Activated CD4-positive, alpha-beta T cell treated with anti-CD3 and anti-CD28 coated beads, Interleukin-2, amount 50 U/mL, for 24 hours (primary cell): ENCODE measurements around the gene AGBL4.
"Not testable (repeated sequence)": the region's sequence is repeated elsewhere in the genome, so short reads cannot be mapped to it uniquely, and the experiment has no call there.

Experiments used
- DNase-seq, 2 donors: peaks; one replicate each; pipeline ENCODE4 v3.0.0-alpha.2; 2020; ENCODE audit warnings: low read depth in 1 of 2, low spot score in 1 of 2

AGBL4 gene

DNA sequence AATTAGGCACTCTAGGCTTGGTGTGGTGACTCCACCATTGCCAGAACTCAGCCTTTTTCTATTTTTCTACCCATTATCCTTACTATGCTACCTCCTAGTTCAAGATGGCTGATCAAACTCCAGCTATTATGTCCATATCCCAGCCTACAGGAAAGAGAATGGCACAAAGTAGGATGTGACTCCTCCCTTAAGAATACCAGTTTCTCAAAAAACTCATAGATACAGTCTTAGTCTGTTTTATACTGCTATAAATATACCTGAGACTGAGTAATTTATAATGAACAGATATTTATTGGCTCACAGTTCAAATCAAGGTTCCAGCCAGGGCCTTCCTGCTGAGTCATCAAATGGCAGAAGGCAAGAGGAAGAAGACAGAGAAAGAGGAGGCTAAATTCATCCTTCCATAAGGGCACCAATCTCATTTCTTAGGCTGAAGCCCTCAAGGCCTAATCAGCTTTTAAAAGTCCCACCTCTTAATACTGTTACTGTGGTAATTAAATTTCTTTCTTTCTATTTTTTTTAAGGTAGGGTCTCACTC is 704.3 kb downstream of the AGBL4 start:
- DNase-seq, result no peak

DNA sequence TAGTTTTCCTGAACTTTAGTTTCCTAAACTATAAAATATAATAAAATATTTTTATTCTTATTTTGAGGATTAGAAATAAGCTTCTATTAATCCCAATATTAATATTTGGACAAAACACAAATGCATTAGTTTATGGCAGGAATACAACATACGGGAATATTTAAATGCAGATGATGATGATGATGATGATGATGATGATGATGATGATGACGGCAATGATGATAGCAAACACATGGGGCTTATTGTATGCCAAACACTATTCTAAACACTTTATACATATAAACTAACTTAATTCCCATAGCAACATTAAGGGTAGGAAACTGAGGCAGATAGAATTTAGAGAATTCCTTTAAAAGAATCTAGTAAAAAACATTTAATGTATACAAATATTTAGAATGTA is 705.5 kb downstream of the AGBL4 start:
- DNase-seq, result no peak

GRCh38 chr1:49307457-49307856 is 716.3 kb downstream of the AGBL4 start:
- DNase-seq, result no peak

DNA sequence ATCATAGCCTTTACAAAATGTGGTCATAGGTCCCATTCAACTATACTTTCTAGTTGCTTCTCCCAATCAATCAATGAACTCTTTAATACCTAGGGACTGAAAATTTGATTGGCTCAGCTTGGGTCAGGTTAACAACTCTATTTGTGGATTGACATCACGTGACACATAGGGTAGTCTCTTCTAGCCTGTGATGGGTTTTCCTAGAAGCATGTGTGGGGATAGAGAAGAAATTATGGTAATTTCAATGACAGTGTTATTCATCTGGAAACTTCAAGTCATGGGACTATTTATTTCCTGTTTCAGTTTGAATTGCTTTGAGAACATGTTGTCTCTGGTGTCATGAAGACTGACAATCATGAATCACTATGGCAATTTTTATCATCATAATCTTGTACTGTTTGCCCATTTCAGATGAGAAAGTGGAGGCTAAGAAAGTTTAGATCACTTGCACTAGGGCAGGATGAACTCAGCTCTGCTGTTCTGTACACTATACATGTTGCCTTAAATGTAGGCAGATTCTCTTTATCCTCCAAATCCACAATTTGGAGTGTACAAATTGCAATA is 717.2 kb downstream of the AGBL4 start:
- DNase-seq, result no peak

- not testable (repeated sequence) for DNase-seq
Measured at GRCh38 chr1:49302400-49302799, 721.4 kb downstream of the AGBL4 start.

GRCh38 chr1:49298304-49298703 is 725.5 kb downstream of the AGBL4 start:
- no peak for DNase-seq

- DNase-seq, result no peak
Measured at GRCh38 chr1:49297783-49298182, 726.0 kb downstream of the AGBL4 start.

GRCh38 chr1:49294539-49294938 is 729.2 kb downstream of the AGBL4 start:
- DNase-seq, result no peak

DNA sequence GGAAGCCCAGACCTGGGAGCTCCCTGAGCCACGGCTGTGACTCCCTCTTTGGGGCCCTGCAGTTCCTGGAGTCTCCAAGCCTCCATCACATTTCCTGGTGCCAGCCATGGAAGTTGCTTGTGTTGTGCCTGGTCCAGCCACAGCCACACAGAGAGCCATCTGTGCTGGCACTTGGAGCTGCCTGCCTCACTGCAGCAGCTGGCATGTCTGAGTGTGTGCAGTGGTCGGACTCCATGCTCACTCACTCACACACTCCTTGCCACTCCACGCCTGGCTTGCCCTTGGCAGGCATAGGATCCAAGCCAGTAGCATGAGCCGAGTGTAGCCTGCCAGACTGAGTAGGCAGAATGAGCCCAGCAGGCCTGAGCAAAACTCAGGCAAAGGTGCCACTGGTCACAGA is 730.7 kb downstream of the AGBL4 start:
- no peak for DNase-seq

- not testable (repeated sequence) for DNase-seq
Measured at GRCh38 chr1:49257211-49258049, 766.3 kb downstream of the AGBL4 start.

- no peak for DNase-seq
Measured at GRCh38 chr1:49252917-49253316, 770.8 kb downstream of the AGBL4 start.

DNA sequence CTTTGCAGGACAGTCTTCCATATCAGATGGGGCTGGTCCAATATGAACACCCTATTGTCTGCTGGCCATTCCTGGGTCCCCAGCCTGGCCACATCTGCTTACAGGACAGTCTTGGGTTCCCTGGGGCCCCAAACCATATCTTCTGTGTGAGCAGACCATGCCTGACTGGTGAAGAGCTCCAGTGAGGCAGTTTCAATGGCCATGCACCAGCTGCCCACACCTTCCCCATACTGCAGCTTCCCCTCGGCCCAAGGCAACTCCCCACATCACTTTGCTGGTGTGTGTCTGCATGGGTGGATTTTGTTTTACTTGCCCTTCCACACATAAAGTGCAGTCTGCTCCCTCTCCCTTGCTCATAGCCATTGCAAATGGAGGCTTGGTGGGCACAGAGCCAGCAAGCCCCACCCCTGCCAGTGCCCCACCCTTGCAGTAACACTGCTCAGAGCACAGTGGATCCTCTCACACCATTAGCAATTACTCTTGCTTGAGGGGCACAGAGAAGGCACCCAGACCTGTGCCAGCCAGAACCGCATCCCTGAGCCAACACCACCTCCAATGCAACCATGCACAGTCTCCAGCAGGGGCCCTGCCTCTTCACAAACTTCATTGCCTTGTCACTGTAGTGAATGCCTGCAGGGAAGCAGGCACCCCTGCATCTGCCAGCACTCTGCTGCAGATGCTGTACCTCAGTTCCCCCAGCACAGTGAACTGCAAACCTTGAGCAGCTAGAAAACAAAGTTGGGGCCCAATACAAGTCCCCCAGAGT is 772.6 kb downstream of the AGBL4 start:
- DNase-seq, result no peak

- DNase-seq, result no peak
Measured at GRCh38 chr1:49240709-49241221, 783.0 kb downstream of the AGBL4 start.

GRCh38 chr1:49234988-49235387 is 788.8 kb downstream of the AGBL4 start:
- DNase-seq, result no peak

- DNase-seq, result no peak
Measured at GRCh38 chr1:49229555-49229954, 794.2 kb downstream of the AGBL4 start.

- DNase-seq, result no peak
Measured at GRCh38 chr1:49226758-49227157, 797.0 kb downstream of the AGBL4 start.

- no peak for DNase-seq
Measured at GRCh38 chr1:49225464-49225863, 798.3 kb downstream of the AGBL4 start.

- DNase-seq, result no peak
Measured at GRCh38 chr1:49213301-49213700, 810.5 kb downstream of the AGBL4 start.

GRCh38 chr1:49208712-49209111 is 815.0 kb downstream of the AGBL4 start:
- DNase-seq, result no peak

GRCh38 chr1:49204720-49205119 is 819.0 kb downstream of the AGBL4 start:
- no peak for DNase-seq

GRCh38 chr1:49200738-49201137 is 823.0 kb downstream of the AGBL4 start:
- DNase-seq, result no peak

- DNase-seq, result no peak
Measured at GRCh38 chr1:49199564-49199963, 824.2 kb downstream of the AGBL4 start.
